GM21381 (cell line): ENCODE data around the gene CDH12.
"Not testable (repeated sequence)": the region's sequence is repeated elsewhere in the genome, so short reads cannot be mapped to it uniquely, and the experiment has no call there.

Source experiments
- ATAC-seq: cut with Tn5 transposase; IDR thresholded peaks from one replicate; pipeline ENCODE4 v1.9.1; 2021; ENCODE audit warnings: mild to moderate bottlenecking, moderate library complexity; ENCODE audit not compliant: unreplicated experiment

CDH12 gene

GRCh38 chr5:22316294-22316693, 536.9 kb downstream of the CDH12 start:
- no peak for ATAC-seq

- ATAC-seq, result not testable (repeated sequence)
Measured at GRCh38 chr5:22315052-22315451, 538.1 kb downstream of the CDH12 start.

- no peak for ATAC-seq
Measured at GRCh38 chr5:22314548-22314947, 538.6 kb downstream of the CDH12 start.

- ATAC-seq, result no peak
Measured at GRCh38 chr5:22306011-22306410, 547.1 kb downstream of the CDH12 start.

- no peak for ATAC-seq
Measured at GRCh38 chr5:22295832-22296231, 557.3 kb downstream of the CDH12 start.

- ATAC-seq, result no peak
Measured at GRCh38 chr5:22293147-22293546, 560.0 kb downstream of the CDH12 start.

GRCh38 chr5:22278164-22278563, 575.0 kb downstream of the CDH12 start:
- no peak for ATAC-seq

GRCh38 chr5:22277006-22277405, 576.1 kb downstream of the CDH12 start:
- ATAC-seq, result no peak

GRCh38 chr5:22265855-22266254, 587.3 kb downstream of the CDH12 start:
- ATAC-seq, result not testable (repeated sequence)

GRCh38 chr5:22258139-22258538, 595.0 kb downstream of the CDH12 start:
- ATAC-seq, result no peak

GRCh38 chr5:22250528-22250927, 602.6 kb downstream of the CDH12 start:
- no peak for ATAC-seq

- ATAC-seq, result no peak
Measured at GRCh38 chr5:22249209-22249729, 603.9 kb downstream of the CDH12 start.

- no peak for ATAC-seq
Measured at GRCh38 chr5:22245770-22246169, 607.4 kb downstream of the CDH12 start.

- no peak for ATAC-seq
Measured at GRCh38 chr5:22242532-22242931, 610.6 kb downstream of the CDH12 start.

GRCh38 chr5:22238047-22238446, 615.1 kb downstream of the CDH12 start:
- no peak for ATAC-seq

- ATAC-seq, result no peak
Measured at GRCh38 chr5:22226423-22226822, 626.7 kb downstream of the CDH12 start.

GRCh38 chr5:22223079-22223478, 630.1 kb downstream of the CDH12 start:
- no peak for ATAC-seq

- ATAC-seq, result not testable (repeated sequence)
Measured at GRCh38 chr5:22213703-22214495, 639.2 kb downstream of the CDH12 start.

GRCh38 chr5:22212254-22212991, 640.7 kb downstream of the CDH12 start:
- not testable (repeated sequence) for ATAC-seq

- not testable (repeated sequence) for ATAC-seq
Measured at GRCh38 chr5:22208463-22208862, 644.7 kb downstream of the CDH12 start.

GRCh38 chr5:22188651-22189050, 664.5 kb downstream of the CDH12 start:
- not testable (repeated sequence) for ATAC-seq
